ENCODE data around the gene IGSF23.

GRCh38 chr19:44582581-44583265 is 30.6 kb upstream of the IGSF23 start:
- TF ChIP-seq CTCF (IDR thresholded peaks at IDR 0.05) (no peak), POLR2A (IDR thresholded peaks at IDR 0.05) (no peak)
